ENCODE results near the gene NOL4L.
"Not testable (repeated sequence)": the region's sequence is repeated elsewhere in the genome, so short reads cannot be mapped to it uniquely, and the experiment has no call there.

The NOL4L gene

DNA sequence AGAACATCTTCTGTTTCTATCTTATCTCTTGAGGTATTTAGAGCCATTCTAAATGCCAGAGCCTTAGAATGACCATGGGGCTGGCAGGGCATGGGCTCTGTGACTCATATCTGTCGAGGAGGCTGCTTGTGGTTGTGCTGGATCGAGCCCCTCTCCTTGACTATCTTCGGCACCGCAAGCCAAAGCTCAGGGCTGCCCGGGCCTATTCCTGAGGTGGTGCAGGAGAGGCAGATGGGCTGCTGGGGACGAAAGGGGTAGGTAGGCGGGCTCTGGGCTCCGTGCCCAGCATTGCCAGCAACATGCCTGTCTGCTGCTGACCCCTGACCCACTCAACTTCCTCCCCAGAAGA is 89.9 kb downstream of the NOL4L start:
- Histone ChIP-seq H3K36me3 (ENCODE audit: low read length) (no peaks in the 10 kb centered on the region), H3K9me3 (ENCODE audit: insufficient read depth, low read length) (no peaks in the 10 kb centered on the region), H3K4me3 (ENCODE audit: insufficient read depth, low read length, poor library complexity, severe bottlenecking) (no peak overlapping the region), H4K20me1 (ENCODE audit: low read depth, low read length) (no peaks in the 10 kb centered on the region), H3K27ac (ENCODE audit: low read depth, low read length) (no peak overlapping the region), H3K9me2 (replicated peaks; ENCODE audit: insufficient read depth, low read length) (no peaks in the 10 kb centered on the region), H2AFZ (ENCODE audit: low read depth, low read length, severe bottlenecking) (no peak overlapping the region), H3K9ac (ENCODE audit: low read length) (no peak overlapping the region), H3K79me2 (ENCODE audit: insufficient read depth, low read length) (no peaks in the 10 kb centered on the region), H3F3A (ENCODE audit: insufficient read depth) (no peaks in the 10 kb centered on the region), H3K4me2 (ENCODE audit: low read depth, low read length, poor library complexity, severe bottlenecking) (no peak overlapping the region), H3K27me3 (ENCODE audit: low read length) (no peaks in the 10 kb centered on the region)
- no peak for TF ChIP-seq EZH2phosphoT487 (conservative IDR thresholded peaks at IDR 0.05; ENCODE audit: low read length)
- TF ChIP-seq, protein P1, sequence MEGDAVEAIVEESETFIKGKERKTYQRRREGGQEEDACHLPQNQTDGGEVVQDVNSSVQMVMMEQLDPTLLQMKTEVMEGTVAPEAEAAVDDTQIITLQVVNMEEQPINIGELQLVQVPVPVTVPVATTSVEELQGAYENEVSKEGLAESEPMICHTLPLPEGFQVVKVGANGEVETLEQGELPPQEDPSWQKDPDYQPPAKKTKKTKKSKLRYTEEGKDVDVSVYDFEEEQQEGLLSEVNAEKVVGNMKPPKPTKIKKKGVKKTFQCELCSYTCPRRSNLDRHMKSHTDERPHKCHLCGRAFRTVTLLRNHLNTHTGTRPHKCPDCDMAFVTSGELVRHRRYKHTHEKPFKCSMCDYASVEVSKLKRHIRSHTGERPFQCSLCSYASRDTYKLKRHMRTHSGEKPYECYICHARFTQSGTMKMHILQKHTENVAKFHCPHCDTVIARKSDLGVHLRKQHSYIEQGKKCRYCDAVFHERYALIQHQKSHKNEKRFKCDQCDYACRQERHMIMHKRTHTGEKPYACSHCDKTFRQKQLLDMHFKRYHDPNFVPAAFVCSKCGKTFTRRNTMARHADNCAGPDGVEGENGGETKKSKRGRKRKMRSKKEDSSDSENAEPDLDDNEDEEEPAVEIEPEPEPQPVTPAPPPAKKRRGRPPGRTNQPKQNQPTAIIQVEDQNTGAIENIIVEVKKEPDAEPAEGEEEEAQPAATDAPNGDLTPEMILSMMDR (IDR thresholded peaks at IDR 0.05; ENCODE audit: insufficient read depth, low read length, poor library complexity, severe bottlenecking) = no peak

DNA sequence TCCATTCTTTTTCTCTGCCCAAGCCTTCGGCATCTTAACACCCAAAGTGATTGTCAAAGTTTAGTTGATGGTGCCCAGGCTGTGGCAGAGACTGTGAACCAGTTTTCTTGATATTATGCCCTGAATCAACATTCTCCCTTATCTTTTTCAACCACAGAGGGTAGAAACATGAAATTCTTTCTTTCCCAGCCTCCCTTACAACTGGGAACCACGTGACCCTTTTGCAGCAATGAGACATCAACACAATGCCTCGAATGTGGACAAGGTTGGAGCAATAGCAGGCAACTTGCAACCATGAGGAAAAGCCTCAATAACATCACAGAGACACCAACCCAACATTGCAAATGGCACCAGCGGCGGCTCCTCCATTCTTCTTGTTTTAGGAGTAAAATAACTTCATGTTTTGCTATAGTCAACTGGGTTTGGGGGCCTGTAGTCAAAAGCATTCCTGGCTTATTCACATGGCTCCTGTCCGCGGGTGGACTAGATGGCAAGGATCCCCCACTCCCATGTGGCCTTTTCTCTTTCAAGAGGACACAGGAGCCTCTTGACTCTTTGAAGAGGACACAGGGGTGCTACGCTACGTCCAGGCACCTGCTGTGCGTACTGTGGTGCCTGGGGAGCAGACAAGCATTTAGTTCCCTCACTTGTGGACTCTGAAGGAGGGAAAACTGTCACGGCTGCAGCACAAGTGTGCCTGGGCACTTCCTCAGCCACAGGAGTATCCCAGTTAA is 90.5 kb downstream of the NOL4L start:
- Histone ChIP-seq H3K27ac (ENCODE audit: low read depth, low read length) (no peak overlapping the region), H2AFZ (ENCODE audit: low read depth, low read length, severe bottlenecking) (no peak overlapping the region), H3K79me2 (ENCODE audit: insufficient read depth, low read length) (no peaks in the 10 kb centered on the region), H3K4me2 (ENCODE audit: low read depth, low read length, poor library complexity, severe bottlenecking) (no peak overlapping the region), H4K20me1 (ENCODE audit: low read depth, low read length) (no peaks in the 10 kb centered on the region), H3K9me2 (replicated peaks; ENCODE audit: insufficient read depth, low read length) (no peaks in the 10 kb centered on the region), H3K27me3 (ENCODE audit: low read length) (no peaks in the 10 kb centered on the region), H3K9me3 (ENCODE audit: insufficient read depth, low read length) (no peaks in the 10 kb centered on the region), H3K9ac (ENCODE audit: low read length) (no peak overlapping the region), H3F3A (ENCODE audit: insufficient read depth) (no peaks in the 10 kb centered on the region), H3K36me3 (ENCODE audit: low read length) (no peaks in the 10 kb centered on the region), H3K4me3 (ENCODE audit: insufficient read depth, low read length, poor library complexity, severe bottlenecking) (no peak overlapping the region)
- TF ChIP-seq EZH2phosphoT487 (conservative IDR thresholded peaks at IDR 0.05; ENCODE audit: low read length) = no peak
- TF ChIP-seq, protein P1 (IDR thresholded peaks at IDR 0.05; ENCODE audit: insufficient read depth, low read length, poor library complexity, severe bottlenecking) = no peak

DNA sequence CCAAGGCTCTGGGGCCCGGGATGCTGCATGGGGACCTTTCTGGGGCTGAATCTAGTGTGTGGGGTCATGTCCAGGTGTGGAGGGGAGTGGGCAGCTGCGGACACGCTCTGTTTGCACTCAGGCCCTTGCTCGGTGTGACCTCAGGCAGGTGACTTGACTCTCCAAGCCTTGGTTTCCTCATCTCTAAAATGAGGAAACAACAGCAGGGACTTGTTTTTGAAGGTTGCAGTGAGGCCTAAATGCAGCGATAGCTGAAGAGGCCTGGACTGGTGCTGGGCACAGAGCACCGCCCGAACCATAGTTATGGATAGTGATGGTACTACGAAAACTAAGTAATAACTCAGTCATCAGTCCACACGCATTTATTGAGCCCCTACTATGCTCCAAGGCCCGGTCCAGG is 91.8 kb downstream of the NOL4L start:
- Histone ChIP-seq H3F3A (ENCODE audit: insufficient read depth) (no peaks in the 10 kb centered on the region), H3K9ac (ENCODE audit: low read length) (no peak overlapping the region), H3K4me2 (ENCODE audit: low read depth, low read length, poor library complexity, severe bottlenecking) (no peak overlapping the region), H3K27me3 (ENCODE audit: low read length) (no peaks in the 10 kb centered on the region), H4K20me1 (ENCODE audit: low read depth, low read length) (no peaks in the 10 kb centered on the region), H3K9me2 (replicated peaks; ENCODE audit: insufficient read depth, low read length) (no peaks in the 10 kb centered on the region), H3K9me3 (ENCODE audit: insufficient read depth, low read length) (no peaks in the 10 kb centered on the region), H3K79me2 (ENCODE audit: insufficient read depth, low read length) (no peaks in the 10 kb centered on the region), H3K4me3 (ENCODE audit: insufficient read depth, low read length, poor library complexity, severe bottlenecking) (no peak overlapping the region), H3K36me3 (ENCODE audit: low read length) (no peaks in the 10 kb centered on the region), H2AFZ (ENCODE audit: low read depth, low read length, severe bottlenecking) (no peak overlapping the region), H3K27ac (ENCODE audit: low read depth, low read length) (no peak overlapping the region)
- TF ChIP-seq, protein P1 (IDR thresholded peaks at IDR 0.05; ENCODE audit: insufficient read depth, low read length, poor library complexity, severe bottlenecking) = no peak
- TF ChIP-seq EZH2phosphoT487 (conservative IDR thresholded peaks at IDR 0.05; ENCODE audit: low read length) = no peak

DNA sequence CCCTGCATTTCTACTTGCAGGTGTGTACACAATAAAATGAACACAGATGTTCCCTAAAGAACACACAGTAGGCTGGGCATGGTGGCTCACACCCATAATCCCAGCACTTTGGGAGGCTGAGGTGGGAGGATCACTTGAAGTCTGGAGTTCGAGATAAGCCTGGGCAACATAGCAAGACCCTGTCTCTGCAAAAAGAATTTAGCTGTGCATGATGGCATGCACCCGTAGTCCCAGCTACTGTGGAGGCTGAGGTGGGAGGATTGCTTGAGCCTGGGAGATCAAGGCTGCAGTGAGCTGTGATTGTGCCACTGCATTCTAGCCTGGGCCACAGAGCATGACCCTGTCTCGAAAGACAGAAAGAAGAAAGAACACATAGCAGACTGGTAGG is 93.4 kb downstream of the NOL4L start:
- not testable (repeated sequence) for H3K9ac ChIP-seq (ENCODE audit: low read length); H2AFZ ChIP-seq (ENCODE audit: low read depth, low read length, severe bottlenecking); H3K36me3 ChIP-seq (ENCODE audit: low read length); H4K20me1 ChIP-seq (ENCODE audit: low read depth, low read length); H3K27ac ChIP-seq (ENCODE audit: low read depth, low read length); H3F3A ChIP-seq (ENCODE audit: insufficient read depth); H3K27me3 ChIP-seq (ENCODE audit: low read length); H3K79me2 ChIP-seq (ENCODE audit: insufficient read depth, low read length); H3K4me2 ChIP-seq (ENCODE audit: low read depth, low read length, poor library complexity, severe bottlenecking); H3K9me3 ChIP-seq (ENCODE audit: insufficient read depth, low read length); H3K4me3 ChIP-seq (ENCODE audit: insufficient read depth, low read length, poor library complexity, severe bottlenecking); H3K9me2 ChIP-seq (replicated peaks; ENCODE audit: insufficient read depth, low read length)
